DND-41 (cell line): Measurements from ENCODE around the gene PROZ.

ENCODE experiments used
- EZH2 ChIP-seq: IDR thresholded peaks from 3 replicates; pipeline ENCODE4 v1.6.1; 2012; ENCODE audit warnings: borderline replicate concordance, low read depth, mild to moderate bottlenecking, moderate library complexity, low read length, inconsistent platforms; ENCODE audit not compliant: severe bottlenecking
- TF ChIP-seq, protein P1 (sequence below): IDR thresholded peaks from 2 replicates; pipeline ENCODE4 v1.5.1; 2012; ENCODE audit warnings: borderline replicate concordance, low read length, moderate library complexity, mild to moderate bottlenecking; ENCODE audit not compliant: poor library complexity, severe bottlenecking; ENCODE audit errors: extremely low read depth

DNA sequence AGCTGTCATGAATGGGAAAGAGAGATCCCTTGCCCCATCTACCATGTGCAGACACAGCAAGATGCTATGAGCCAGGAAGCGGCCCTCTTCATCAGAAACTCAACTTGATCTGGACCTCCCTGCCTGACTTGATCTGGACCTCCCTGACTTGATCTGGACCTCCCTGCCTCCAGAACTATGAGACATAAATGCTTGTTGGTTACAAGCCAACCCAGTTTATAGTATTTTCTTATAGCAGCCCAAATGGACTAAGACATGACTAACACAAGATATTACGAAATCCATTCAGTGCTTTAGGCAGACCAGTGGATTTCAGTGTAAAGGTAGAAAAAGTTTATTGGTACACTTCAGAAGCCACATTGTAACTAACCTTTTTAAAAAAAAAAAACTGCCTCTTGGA lies 34.5 kb downstream of the PROZ start:
- TF ChIP-seq, protein P1, sequence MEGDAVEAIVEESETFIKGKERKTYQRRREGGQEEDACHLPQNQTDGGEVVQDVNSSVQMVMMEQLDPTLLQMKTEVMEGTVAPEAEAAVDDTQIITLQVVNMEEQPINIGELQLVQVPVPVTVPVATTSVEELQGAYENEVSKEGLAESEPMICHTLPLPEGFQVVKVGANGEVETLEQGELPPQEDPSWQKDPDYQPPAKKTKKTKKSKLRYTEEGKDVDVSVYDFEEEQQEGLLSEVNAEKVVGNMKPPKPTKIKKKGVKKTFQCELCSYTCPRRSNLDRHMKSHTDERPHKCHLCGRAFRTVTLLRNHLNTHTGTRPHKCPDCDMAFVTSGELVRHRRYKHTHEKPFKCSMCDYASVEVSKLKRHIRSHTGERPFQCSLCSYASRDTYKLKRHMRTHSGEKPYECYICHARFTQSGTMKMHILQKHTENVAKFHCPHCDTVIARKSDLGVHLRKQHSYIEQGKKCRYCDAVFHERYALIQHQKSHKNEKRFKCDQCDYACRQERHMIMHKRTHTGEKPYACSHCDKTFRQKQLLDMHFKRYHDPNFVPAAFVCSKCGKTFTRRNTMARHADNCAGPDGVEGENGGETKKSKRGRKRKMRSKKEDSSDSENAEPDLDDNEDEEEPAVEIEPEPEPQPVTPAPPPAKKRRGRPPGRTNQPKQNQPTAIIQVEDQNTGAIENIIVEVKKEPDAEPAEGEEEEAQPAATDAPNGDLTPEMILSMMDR: no peak
- TF ChIP-seq EZH2: no peak
